GM21619 (cell line): ENCODE results near the gene CELF2.

Experiments used
- ATAC-seq: cut with Tn5 transposase; IDR thresholded peaks from one replicate; pipeline ENCODE4 v1.9.1; 2021; ENCODE audit not compliant: unreplicated experiment

CELF2 gene

GRCh38 chr10:11290156-11290890 lies 272.7 kb downstream of the CELF2 start:
- ATAC-seq = no peak

DNA sequence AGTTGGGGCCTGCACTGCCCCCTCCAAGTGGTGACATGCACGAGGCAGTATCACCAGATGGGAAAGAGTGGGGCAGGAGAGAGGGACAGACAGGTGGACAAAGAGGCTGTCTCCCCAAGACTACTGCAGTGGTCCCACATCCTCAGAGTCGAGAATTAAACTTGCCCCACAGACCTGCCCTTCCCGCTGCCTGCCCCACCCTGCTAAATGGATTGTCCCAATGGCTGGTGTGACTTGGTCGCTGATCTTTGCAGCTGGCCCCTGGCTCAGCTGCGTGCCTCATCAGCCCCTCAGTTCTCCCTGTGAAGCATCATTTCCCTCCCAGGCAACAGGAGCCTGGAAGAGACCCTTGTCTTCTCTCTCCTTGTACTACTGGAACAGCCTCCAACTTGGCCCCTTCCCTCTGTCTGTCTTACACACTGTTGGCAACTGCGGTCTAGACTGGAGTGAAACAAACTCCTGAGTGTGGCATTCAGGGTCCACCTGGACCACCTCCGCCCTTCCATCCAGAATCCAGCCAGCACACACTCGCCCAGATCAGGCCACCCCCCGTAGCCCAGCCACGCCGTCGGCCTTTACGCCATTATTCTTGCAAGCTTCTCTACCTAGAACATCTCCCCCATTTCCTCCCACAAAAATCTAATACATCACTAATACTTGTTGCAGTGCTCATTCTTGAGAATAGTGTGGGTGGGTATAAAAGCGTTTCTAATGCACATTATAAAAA lies 275.1 kb downstream of the CELF2 start:
- ATAC-seq = no peak

DNA sequence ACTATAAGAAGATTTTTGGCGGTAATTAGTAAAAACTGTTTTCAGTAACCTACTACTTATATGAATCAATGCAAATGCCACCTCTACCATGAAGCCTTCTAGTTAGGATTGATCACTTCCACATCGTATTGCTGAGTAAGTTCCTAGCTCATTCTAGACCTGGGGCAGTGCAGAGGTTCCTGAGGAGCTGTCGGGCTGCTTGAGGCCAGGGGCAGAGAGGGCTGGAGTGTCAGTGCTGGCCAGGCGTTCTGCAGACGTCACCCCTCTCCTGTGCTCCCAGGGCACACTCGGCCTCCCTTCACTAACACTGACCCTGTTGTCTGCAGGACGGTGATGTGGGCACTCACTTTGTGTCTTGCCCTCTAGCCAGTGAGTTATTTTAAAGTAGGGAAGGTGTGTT lies 275.7 kb downstream of the CELF2 start:
- ATAC-seq = no peak

DNA sequence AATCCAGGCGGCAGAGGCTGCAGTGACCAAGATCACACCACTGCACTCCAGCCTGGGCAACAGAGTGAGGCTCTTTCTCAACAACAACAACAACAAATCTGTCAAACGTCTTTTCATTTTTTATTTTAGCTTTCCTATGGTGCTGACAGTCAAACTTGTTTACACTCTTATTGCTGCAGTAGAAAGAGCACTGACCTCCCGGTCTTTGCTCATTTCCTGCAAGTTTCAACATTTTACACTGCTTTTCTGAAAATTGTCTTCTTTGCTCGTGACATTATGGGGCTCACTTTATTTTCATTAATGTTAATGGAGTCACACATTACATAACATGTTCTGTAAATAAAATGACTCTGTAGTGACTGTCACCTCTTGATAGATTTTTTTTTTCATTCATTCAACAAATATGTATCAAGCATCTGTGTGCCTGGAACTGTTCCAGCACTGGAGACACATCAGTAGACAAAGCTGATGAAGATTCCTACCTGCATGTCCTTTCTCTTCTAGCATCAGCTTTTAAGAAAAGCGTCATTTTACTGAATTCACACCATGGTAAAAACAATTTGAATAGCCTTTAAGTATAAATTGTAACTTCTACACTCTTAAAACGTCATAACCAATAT lies 277.3 kb downstream of the CELF2 start:
- no peak for ATAC-seq

- no peak for ATAC-seq
These were observed 277.8 kb downstream of the CELF2 start for GRCh38 chr10:11295492-11295891.

GRCh38 chr10:11297136-11297535 lies 279.5 kb downstream of the CELF2 start:
- no peak for ATAC-seq

DNA sequence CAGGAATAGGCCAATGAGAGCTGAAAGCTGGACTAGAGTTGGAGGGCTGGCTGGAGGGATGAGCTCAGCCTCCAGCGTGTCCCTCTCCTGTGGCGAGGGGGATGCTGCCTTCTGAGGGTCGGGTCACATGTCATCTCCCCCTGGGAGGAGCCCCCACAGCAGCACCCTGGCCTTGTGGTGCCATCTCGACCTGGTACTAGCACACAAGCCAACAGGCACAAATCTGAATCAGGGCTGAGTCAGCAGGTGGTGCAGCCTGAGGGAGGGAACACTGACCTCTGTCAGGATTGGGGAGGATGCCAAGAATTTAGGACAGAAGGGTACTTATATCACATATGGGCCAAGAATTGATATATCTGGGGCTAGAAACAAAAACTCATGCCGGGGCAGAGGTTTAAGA lies 280.4 kb downstream of the CELF2 start:
- ATAC-seq = no peak

GRCh38 chr10:11299125-11299524 lies 281.5 kb downstream of the CELF2 start:
- ATAC-seq = no peak

GRCh38 chr10:11300026-11300425 lies 282.4 kb downstream of the CELF2 start:
- ATAC-seq = no peak

- ATAC-seq = no peak
These were observed 282.9 kb downstream of the CELF2 start for GRCh38 chr10:11300563-11300962.

GRCh38 chr10:11301571-11302111 lies 284.0 kb downstream of the CELF2 start:
- ATAC-seq = no peak

DNA sequence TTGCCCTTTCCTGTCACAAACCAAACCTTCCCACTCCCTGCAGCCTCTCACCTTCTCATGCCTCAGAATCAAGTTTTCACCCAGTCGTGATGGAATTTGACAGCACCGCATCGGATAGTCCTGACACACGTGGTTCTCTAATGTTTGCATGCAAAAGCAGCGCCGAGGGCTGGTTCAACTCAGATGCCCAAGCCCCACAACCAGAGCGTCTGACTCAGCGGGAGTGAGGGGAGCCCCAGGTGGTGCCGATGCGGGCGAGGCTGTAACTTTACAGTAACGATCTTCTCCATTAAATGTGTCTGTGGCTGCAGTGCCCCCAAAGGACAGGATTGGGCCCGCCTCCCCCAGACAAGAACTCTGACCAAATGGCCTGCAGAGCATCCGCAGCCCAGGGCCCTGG lies 284.5 kb downstream of the CELF2 start:
- ATAC-seq = no peak

DNA sequence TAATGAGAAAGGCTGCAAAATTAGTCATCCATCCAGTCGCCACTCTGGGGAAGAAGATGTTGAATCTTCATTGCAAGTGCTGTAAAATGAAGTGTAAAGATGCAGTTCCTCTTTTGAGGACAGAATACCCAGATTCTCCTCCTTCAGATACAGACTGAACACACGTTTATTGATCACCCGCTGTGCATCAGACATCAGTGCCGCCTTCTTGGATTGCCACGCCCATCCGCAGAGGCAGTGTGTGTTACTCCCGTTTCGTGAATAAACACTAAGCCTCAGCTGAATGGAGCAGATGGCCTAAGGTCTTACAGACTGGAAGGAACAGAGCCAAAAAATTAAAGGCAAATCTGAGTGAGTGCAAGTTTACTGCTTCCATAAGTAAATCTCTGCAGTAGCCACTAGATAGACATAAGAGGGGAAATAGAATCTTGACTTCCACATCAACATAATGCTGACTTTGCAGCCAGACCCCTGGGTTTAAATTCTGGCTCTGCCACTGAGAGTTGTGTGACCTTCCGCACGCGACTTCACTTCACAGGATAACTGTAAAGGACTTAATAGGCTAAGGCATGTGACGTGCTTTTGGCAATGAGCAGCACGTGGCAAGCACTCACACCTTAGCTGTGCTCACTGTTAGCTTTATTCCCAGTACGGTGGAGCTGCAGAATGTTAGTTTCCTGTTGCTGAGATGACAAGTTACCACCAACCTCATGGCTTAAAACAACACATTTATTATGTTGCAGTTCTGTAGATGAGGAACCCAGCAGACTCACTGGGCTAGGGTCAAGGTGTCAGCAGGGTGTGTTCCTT lies 285.9 kb downstream of the CELF2 start:
- no peak for ATAC-seq

DNA sequence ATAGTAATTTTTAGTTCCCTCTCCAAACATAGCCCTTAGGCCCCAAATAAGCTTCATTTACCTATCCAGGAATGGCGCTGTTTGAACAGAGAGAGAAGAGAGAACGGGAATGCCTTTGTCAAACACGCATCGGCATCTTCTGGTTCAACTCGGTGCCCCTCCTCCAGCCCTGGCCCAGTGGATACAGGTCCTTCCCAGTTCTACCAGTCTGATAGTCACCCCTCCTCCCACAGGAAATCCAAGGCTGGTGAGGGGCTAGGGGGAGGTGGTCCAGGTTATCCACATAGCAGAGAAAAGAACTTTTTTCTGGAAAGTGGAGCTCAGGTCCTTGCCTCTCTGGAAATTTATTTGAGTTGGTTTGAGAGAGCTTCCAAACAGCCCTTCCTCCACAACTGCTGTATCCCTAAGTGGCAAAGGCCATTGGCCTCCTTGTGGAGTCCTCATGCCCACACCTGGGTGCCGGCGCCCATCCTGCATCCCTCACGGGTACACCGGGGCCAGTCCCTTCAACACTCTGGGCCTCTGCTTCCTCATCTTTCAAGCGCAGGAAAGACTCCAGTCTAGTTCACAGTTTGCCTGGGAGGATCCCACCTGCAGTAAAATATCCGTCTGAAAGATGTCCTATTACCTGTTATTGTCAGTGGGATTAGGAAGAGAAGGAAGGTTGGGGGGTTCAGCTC lies 287.4 kb downstream of the CELF2 start:
- no peak for ATAC-seq

- no peak for ATAC-seq
These were observed 288.3 kb downstream of the CELF2 start for GRCh38 chr10:11305825-11306593.

DNA sequence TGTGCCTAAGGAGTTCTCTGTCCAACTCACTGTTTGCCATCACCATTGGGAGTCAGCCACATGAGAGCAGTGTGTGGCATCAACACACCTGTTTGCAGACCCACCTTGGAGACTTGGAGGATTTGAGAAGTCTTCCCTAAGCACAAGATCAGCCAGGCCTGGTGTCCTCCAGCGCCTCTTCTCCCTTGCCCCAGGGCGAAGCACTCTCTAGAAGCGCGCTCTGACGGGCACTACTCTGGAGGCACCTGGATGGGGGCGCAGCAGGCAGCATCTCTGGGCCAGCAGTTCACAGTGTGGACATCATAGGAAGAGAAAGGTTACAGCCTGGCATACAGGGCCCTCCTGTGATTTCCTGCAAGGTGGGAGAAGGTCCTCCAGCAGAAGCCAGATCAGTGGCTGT lies 289.3 kb downstream of the CELF2 start:
- ATAC-seq = no peak

GRCh38 chr10:11307937-11308336 lies 290.3 kb downstream of the CELF2 start:
- no peak for ATAC-seq

DNA sequence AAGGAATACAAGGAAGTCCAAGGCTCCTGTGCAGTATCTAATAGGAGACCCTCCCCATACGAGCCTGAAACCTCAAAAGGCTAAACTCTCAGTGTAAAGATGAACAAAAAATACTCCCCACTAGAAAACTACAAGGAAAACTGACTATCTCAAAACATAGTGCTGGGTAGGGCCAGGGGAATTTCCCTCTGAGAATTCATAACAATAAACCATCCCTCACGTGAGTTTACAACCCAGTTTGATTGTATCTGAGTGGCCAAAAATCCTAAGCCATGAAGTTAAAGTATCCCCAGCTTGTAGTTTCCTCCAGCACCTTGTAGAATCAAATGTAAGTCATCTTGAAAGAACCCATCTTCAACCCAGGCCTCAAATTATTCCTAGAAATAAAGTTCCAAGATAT lies 293.4 kb downstream of the CELF2 start:
- no peak for ATAC-seq

DNA sequence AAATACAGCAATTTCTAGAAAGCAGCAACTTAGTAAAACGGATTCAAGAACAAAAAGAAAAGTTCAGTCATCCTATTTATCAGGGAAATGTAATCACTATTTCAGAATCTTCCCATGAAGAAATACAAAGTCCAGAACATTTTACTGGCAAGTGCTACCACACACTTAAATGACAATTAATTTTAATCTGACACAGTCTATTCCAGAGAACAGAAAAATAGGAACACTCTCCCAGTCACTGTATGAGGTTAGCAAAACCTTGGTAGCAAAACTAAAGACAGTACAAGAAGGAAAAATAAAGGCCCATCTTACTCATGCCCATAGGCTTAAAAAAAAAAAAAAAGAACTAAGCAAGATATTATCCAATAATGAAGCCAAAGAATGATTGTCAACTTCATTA lies 295.8 kb downstream of the CELF2 start:
- no peak for ATAC-seq
